Inflammatory macrophage (primary cell): ENCODE data around the gene ZNF674.

ENCODE experiments used
- DNase-seq, 2 donors: peaks; one replicate each; pipeline ENCODE4 v3.0.0-alpha.2; 2020 to 2022
- total RNA-seq, 18 experiments: gene quantifications; one replicate each; lab custom pipeline; 2026; ENCODE audit warnings: mixed read lengths in 6 of 18, inconsistent platforms in 2 of 18; lab: John Stamatoyannopoulos, UW

ZNF674 gene
- total RNA-seq: 1.4 to 4.0 (median 2.6) reads per million in 18 experiments

DNA sequence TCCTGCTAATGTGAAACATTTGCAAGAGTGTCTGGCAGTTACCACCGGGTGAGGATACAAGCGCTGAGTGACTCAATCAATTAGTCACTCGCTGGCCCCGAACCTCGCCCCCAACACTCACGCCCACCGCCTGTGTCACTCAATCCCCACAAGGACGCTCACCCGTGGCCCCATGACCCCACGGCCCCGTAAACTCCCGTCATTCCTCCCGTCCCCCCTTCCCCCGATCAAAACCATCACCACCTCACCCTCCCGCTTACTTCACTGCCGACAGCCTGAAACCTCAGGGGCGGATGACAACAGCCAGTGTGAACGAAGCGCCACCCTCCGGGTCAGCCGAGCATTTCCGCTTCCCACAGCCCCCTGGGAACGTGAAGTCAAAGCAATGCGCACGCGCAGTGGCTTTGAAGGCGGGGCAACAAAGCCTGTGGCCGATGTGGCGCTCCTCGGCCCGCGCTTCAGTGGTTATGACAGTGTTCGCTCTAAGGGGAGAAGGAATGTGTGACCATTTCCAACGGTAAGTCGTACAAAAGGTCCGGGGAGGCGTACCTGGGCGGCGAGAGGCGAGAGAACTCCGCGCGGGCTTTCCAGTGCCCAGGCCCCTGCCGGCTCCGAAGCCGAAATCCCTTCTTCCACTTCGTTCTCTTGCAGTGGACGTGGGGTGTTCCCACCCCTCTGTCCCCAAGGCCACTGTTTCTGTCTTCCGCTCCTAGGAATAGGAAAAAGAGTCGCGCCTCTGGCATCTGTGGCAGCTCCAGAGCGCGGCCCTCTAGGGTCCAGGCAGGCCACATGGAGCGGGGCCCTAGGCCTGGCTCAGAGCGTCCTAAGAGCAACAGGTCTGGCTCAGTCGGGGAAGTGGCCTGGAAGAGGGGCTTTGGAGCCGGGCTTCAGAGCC lies at the start of gene ZNF674:
TSS of gene ZNF674 (minus strand) at position 311 of the 895 bp plus-strand sequence. CDS start 3,334 bp downstream, outside the sequence.
- DNase-seq: peak; percentile 91 to 95

DNA sequence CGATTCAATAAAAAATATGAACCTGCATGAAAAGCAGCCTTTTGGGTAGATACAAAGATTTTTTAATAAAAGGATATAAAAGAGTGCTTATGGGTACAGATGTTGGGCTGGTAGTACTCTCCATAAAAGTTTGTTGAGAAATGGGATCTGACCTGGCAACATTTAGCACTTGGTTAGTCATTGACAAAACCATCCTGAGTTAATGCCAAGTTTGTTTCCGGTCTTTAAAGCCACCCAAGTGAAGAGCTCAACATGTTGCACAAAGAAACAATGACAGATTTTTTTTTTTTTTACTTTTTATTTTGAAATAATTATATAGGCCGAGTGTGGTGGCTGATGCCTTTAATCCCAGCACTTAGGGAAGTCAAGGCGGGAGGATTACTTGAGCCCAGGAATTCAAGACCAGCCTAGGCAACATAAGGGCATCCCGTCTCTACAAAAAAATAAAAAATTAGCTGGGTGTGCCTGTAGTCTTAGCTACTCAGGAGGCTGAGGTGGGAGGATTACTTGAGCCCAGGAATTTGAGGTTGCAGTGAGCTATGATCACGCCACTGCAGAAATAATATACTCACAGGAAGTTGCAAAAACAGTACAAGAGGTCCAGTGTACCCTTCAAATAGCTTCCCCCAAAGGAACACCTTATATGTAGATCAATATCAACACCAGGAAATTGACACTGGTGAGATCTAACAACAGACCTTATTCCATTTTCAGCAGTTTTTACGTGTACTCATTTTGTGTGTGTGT lies 44.9 kb upstream of the ZNF674 start:
- no peak for DNase-seq

GRCh38 chrX:46588263-46588662 lies 43.0 kb upstream of the ZNF674 start:
- no peak for DNase-seq

GRCh38 chrX:46587753-46588171 lies 42.5 kb upstream of the ZNF674 start:
- no peak for DNase-seq

- no peak for DNase-seq
Observed at GRCh38 chrX:46587158-46587557, 41.9 kb upstream of the ZNF674 start.

DNA sequence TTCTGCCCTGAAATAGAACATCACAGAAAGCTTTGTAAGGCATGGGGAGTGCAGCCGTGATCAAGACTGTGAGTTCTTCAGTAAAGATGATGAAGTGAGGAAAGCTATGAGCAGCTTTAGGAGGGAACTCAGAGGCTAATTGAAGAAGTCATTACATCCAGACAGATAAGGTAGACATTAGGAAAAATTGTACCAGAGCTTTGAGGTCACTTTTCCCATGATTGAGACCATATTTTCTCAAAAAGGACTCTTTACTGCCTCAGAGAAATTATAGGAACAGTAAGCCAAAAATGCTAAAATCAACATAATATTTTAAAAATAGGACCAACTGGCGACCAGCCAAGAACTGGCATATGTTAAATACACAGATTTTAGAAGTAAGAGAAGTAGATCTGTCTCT lies 39.5 kb upstream of the ZNF674 start:
- no peak for DNase-seq

DNA sequence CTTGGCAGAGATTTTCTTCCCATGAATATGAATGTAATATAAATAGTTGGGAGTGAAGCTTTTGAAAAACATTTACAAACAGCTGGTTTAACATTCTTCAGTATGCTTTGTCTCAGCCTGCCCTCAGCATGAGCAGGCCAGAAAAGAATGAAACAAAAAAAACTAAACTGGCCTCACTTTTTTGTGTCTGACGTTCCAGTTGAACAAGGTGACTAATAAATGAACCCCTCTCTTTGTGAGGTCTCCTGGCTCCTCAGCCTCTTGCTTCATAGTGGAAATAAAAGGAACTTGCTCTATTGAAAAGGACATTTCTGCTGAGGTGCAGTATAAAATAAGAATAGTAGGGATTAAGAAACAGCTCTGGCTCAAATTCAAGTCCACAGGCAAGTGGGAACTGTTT lies 37.7 kb upstream of the ZNF674 start:
- DNase-seq: no peak

- no peak for DNase-seq
Observed at GRCh38 chrX:46582325-46582724, 37.1 kb upstream of the ZNF674 start.

DNA sequence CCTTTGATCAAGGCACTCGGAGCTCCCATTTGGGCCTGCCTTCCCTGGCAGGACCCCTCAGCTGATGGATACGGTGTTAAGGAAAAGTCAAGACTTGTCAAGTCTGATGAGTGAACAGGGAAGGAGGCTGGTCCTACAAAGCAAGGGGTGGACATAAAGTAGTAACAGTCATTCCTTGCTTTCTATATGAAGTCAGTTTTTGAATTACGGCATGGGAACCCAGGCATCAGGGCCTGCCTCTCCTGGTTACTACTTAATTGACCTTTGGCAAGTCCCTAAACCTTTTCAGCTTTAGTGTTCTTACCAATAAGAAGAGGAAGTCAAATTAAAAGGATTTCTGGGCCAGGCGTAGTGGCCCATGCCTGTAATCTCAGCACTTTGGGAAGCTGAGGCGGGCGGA lies 35.4 kb upstream of the ZNF674 start:
- no peak for DNase-seq

DNA sequence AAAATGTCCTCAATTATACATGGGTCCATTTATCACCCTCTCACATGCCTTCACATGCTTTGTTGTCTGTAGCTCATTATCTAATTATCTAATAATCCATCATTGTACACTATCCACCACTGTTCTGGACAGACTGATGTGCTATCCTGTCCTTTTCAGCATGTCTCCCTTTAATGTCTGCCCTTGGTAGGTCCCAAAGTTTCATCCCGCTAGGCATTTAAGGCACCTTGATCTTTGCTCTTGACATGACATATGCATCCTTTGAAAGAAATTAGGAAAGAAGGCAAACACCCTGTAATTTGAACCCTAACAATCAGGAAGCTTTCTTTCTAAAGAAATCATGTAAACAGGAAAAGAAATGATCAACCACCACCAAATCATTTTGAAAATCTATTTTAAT lies 34.0 kb upstream of the ZNF674 start:
- no peak for DNase-seq

DNA sequence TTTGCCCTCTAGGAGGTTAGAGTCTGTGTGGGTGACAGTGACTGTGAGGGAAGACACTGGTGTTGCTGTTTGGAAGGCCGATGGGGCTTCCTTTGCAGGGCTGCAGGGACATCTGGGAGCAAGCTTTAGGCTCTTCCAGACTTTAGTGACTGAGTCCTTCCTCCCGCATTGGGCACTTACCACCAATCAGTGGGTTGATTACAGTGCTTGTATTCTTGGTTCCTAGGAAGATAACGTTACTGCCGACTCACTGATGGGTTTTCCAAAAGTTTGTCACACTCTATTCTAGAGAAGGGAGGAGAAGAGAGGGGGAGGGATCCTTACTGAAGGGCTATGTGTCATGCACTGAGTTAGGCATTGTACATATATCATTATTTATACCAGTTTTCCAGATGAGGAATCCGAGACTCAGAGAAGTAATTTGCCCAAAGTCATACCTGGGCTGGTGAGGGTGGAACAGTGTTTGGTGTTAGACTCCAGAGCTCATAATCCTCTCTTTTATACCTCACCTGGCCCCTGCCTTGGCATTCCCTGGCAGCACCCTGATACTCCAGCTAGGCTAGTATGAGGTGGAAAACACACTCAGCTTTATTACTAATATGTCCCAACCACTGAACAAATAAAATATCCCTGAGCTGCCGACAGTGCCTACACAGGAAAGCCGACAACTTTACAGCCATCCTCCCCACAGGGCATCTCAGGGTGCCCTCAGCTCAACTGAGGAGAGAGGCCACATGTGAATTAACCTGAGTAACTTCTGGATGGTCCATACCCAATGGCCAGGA lies 32.2 kb upstream of the ZNF674 start:
- no peak for DNase-seq

DNA sequence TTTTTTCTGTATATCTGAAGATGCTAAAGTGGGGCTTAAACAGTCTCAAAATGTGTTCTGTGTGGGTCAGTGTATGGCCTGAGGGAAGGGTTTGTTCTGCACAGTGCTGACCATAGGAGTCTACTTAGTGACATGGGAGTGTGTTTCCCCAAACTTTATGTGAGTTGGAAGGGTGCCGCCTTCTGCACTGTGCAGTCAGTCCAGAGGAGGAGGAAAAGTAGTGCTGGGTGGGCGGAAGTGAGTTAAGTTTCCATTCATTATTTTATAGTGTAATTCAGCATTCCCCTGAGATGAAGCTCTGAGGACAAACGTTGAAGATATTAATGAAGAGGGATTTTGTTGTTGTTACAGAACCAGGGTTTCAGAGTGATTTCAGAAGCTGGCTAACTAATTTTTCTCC lies 31.2 kb upstream of the ZNF674 start:
- no peak for DNase-seq

DNA sequence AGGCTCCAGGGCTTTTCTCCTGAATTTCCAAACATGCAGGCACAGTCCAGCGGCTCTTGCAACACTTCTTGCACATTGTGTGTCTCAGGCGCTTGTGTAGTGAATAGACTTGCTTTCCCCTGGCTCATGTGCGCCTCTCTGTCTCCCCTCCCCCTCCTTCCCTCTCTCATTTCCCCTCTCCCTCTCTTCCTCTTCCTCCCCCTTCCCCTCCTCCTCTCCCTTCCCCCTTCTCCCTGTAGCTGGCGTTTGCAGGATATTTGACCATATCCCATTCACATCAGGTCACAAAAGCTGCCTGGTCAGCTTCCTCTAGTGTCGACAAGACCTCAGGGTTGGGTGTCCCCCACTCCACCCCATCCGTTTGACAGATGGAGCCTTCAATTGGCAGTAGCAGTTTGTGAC lies 30.8 kb upstream of the ZNF674 start:
- peak in 1 of 2 donors; percentile 28 for DNase-seq

DNA sequence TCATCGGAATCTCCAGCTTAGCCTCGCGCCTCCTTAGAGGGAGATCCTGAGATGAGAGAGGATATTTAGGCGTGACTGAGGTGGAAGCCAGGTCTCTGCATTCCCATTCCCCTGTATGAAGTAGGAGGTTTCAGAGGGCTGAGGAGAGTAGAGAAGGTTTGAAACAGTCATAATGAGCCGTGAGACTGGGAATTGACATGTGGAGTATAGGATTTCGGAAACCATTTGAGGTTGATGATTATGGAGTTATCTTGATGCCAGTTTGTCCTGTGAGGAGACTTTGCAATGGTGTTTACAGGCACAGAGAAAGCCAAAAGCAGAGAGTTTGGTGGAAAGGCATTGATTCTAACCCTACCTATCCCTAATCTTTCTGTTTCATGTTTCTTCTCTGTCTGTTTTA lies 30.4 kb upstream of the ZNF674 start:
- DNase-seq: no peak

DNA sequence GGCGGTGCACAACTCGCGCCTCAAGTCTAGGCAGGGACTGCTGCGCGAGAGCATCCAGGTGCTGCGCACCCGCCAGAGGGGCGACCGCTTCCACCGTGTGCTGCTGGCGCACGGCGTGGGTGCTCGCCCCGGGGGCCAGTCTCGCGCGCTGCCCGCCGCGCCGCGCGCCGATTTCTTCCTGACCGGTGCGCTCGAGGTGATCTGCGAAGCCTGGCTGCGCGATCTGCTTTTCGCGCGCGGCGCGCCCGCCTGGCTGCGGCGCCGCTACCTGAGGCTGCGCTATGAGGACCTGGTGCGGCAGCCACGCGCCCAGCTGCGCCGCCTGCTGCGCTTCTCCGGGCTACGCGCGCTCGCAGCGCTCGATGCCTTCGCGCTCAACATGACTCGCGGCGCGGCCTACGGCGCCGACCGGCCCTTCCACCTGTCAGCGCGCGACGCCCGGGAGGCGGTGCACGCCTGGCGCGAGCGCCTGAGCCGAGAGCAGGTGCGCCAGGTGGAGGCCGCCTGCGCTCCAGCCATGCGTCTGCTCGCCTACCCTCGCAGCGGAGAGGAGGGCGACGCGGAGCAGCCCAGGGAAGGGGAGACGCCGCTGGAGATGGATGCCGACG lies 29.7 kb upstream of the ZNF674 start:
- DNase-seq: no peak

- peak in 1 of 2 donors; percentile 32 for DNase-seq
Observed at GRCh38 chrX:46573892-46574773, 28.9 kb upstream of the ZNF674 start.

- DNase-seq: peak; percentile 39 to 76
Observed at GRCh38 chrX:46573331-46573891, 28.2 kb upstream of the ZNF674 start, which contains the start of gene CHST7. CHST7 (plus strand) TSS chrX:46573765; CDS start chrX:46573932, 167 bp downstream.

- DNase-seq: peak in 1 of 2 donors; percentile 50
Observed at GRCh38 chrX:46572340-46572936, 27.2 kb upstream of the ZNF674 start.

DNA sequence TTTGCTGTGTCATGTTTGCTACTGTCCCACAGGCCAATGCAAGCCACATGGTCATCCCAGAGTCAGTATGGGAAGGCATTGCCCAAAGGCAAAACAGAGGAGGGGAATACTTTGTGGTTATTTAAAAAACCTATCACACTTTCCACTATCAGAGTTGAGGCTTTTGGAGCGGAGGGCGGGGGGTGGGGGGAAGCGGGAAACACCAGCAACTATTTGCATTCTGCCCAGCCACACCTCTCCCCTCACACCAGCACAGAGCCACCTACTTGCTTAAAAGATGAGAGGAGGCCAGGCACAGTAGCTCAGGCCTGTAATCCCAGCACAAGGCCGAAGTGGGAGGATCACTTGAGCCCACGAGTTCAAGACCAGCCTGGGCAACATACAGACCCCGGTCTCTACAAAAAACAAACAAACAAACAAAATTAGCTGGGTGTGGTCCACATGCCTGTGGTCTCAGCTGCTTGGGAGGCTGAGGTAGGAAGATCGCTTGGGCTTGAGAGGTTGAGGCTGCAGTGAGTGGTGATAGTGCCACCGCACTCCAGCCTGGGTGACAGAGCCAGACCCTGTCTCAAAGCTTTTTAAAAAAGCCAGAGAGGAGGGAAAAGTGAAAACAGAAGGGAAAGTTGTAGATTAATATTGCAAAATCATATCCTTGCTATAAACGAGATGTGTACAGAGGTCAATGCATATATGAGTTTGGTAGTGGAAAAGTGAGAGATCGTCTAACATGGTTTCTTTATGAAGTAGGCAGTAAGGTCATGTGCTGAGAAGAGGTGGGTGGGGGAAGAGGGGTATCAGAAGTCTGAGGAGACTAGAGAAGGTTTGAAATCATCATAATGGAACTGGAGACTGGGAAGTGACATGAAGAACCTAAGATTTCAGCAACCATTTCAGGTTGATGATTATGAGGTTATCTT lies 26.5 kb upstream of the ZNF674 start:
- no peak for DNase-seq
